NCI-H2107 treated with DMSO at 0.1 percent for 48 hours (cell line): Measurements from ENCODE around the gene SKI.

ENCODE experiments used
- DNase-seq: peaks from one replicate; lab custom pipeline; 2025; ENCODE audit not compliant: unreplicated experiment; lab: John Stamatoyannopoulos, UW

Gene SKI

GRCh38 chr1:2209400-2210083, 18.6 kb upstream of the SKI start:
- no peak for DNase-seq

GRCh38 chr1:2210084-2210653, 17.9 kb upstream of the SKI start:
- no peak for DNase-seq

GRCh38 chr1:2210786-2211185, 17.3 kb upstream of the SKI start:
- no peak for DNase-seq

- DNase-seq, result no peak
These were observed 15.9 kb upstream of the SKI start for GRCh38 chr1:2212274-2212531.

- no peak for DNase-seq
These were observed 15.3 kb upstream of the SKI start for GRCh38 chr1:2212532-2213491.

- no peak for DNase-seq
These were observed 14.3 kb upstream of the SKI start for GRCh38 chr1:2213576-2214505.

- no peak for DNase-seq
These were observed 13.4 kb upstream of the SKI start for GRCh38 chr1:2214541-2215241.

GRCh38 chr1:2215329-2215728, 12.8 kb upstream of the SKI start:
- no peak for DNase-seq

GRCh38 chr1:2215909-2216766, 12.0 kb upstream of the SKI start:
- no peak for DNase-seq

- no peak for DNase-seq
These were observed 11.4 kb upstream of the SKI start for GRCh38 chr1:2216767-2217058.

- DNase-seq, result no peak
These were observed 6.8 kb upstream of the SKI start for GRCh38 chr1:2221271-2221670.

GRCh38 chr1:2224170-2224584, 3.9 kb upstream of the SKI start:
- DNase-seq, result no peak

- DNase-seq, result no peak
These were observed 3.3 kb upstream of the SKI start for GRCh38 chr1:2224631-2225428.

- DNase-seq, result no peak
These were observed 1.4 kb upstream of the SKI start for GRCh38 chr1:2226525-2227345.

- peak; percentile 17 for DNase-seq
These were observed 568 bp upstream of the SKI start for GRCh38 chr1:2227346-2228156.

- no peak for DNase-seq
These were observed 546 bp downstream of the SKI start for GRCh38 chr1:2228694-2229036.
